A549 (cell line): ENCODE measurements around the gene CAP2. TPM values are rescaled to one million over a fixed set of nuclear protein-coding genes. Genes with fewer than 3 reads are reported as not detected.

Experiments
- ATAC-seq, 2 experiments: fragments of 200-7000 bp in 1 of 2; fragments of >200 bp in 1 of 2; cut with Nextera tagmentation in 1 of 2; cut with Tn5 transposase in 1 of 2; 3 replicates each; pipeline versions ENCODE4 v1.8.0 to v1.9.1; 2018 to 2020; ENCODE audit warnings: mild to moderate bottlenecking in 1 of 2, moderate library complexity in 1 of 2
- CTCF ChIA-PET: fragments of 300-600 bp; sonication (Branson Sonifier 250); formaldehyde crosslinking; extraction: SDS; loops from one replicate; lab custom pipeline; 2021; ENCODE audit warnings: antibody characterized with exemption, inconsistent platforms; lab: Yijun Ruan, JAX
- POLR2A ChIA-PET: fragments of 350-600 bp; formaldehyde crosslinking; extraction: SDS; loops from one replicate; lab custom pipeline; 2021; ENCODE audit warnings: antibody characterized with exemption, inconsistent platforms; lab: Yijun Ruan, JAX
- DNase-seq, 2 experiments: peaks; one replicate each; pipeline versions ENCODE4 v3.0.0 to v3.0.0-alpha.2; 2011 to 2016; ENCODE audit warnings: low read depth in 1 of 2, low spot score in 1 of 2
- FAIRE-seq: peaks from 2 replicates; lab custom pipeline; 2011; peaks lifted over from hg19 to GRCh38; lab: Jason Lieb, UNC
- H3K27ac ChIP-seq, 2 experiments: fragments of >200 bp; sonication (Bioruptor Twin); formaldehyde crosslinking; 3 replicates each; pipeline ENCODE4 v1.5.1; 2016 to 2017
- H3K4me1 ChIP-seq: fragments of >200 bp; sonication (Bioruptor Twin); formaldehyde crosslinking; 3 replicates; pipeline ENCODE4 v1.6.1; 2016
- H3K4me2 ChIP-seq: fragments of >200 bp; sonication (Bioruptor Twin); formaldehyde crosslinking; 3 replicates; pipeline ENCODE4 v1.6.1; 2016
- H3K4me3 ChIP-seq: fragments of >200 bp; sonication (Bioruptor Twin); formaldehyde crosslinking; 3 replicates; pipeline ENCODE4 v1.5.1; 2016
- H3K9me3 ChIP-seq: fragments of >200 bp; sonication (Bioruptor Twin); formaldehyde crosslinking; 3 replicates; pipeline ENCODE4 v1.6.1; 2016
- CBX8 ChIP-seq: fragments of 200-600 bp; sonication (generic); IDR thresholded peaks from 2 replicates; pipeline ENCODE4 v1.6.1; 2016
- CEBPB ChIP-seq, 2 experiments: fragments of >200 bp in 1 of 2; sonication (Bioruptor Twin) in 1 of 2; formaldehyde crosslinking in 1 of 2; IDR thresholded peaks; 2 replicates each; pipeline ENCODE4 v1.6.1; 2012 to 2016
- EHMT2 ChIP-seq: fragments of 200-600 bp; sonication (generic); IDR thresholded peaks from 2 replicates; pipeline ENCODE4 v1.6.1; 2016; ENCODE audit warnings: antibody characterized with exemption, low read depth, mild to moderate bottlenecking, moderate library complexity
- EP300 ChIP-seq, 2 experiments: fragments of >200 bp; sonication (Bioruptor Twin); formaldehyde crosslinking; IDR thresholded peaks; 2 replicates in 1 of 2; 3 replicates in 1 of 2; pipeline ENCODE4 v1.6.1; 2016 to 2017
- FOSL2 ChIP-seq, 2 experiments: fragments of 450-650 bp in 1 of 2; fragments of >200 bp in 1 of 2; sonication (Bioruptor Twin) in 1 of 2; formaldehyde crosslinking; IDR thresholded peaks; 2 replicates each; pipeline versions ENCODE4 v1.5.0 to v1.6.1; 2016 to 2020; ENCODE audit warnings: mild to moderate bottlenecking in 1 of 2, moderate library complexity in 1 of 2
- GATA3 ChIP-seq: IDR thresholded peaks from 2 replicates; pipeline ENCODE4 v1.6.1; 2012; ENCODE audit warnings: borderline replicate concordance
- HOXB5 ChIP-seq: fragments of 250-450 bp; sonication (Bioruptor Pico); IDR thresholded peaks from 2 replicates; pipeline ENCODE4 v1.5.0; 2020; ENCODE audit warnings: mild to moderate bottlenecking, moderate library complexity
- JUN ChIP-seq, 2 experiments: fragments of >200 bp; sonication (Bioruptor Twin); formaldehyde crosslinking; IDR thresholded peaks; 2 replicates in 1 of 2; 3 replicates in 1 of 2; pipeline ENCODE4 v1.6.1; 2016 to 2017
- JUNB ChIP-seq: fragments of >200 bp; sonication (Bioruptor Twin); formaldehyde crosslinking; IDR thresholded peaks from 2 replicates; pipeline ENCODE4 v1.6.1; 2016
- KDM1A ChIP-seq: fragments of 200-600 bp; sonication (generic); IDR thresholded peaks from 2 replicates; pipeline ENCODE4 v1.6.1; 2016; ENCODE audit warnings: low read depth, mild to moderate bottlenecking
- NPAS2 ChIP-seq: fragments of 250-450 bp; sonication (Bioruptor Pico); IDR thresholded peaks from 2 replicates; pipeline ENCODE4 v1.8.0; 2022; ENCODE audit warnings: mild to moderate bottlenecking, moderate library complexity, borderline replicate concordance
- RFX5 ChIP-seq: fragments of 450-650 bp; IDR thresholded peaks from 2 replicates; pipeline ENCODE4 v1.7.1; 2014; ENCODE audit warnings: antibody characterized with exemption, mild to moderate bottlenecking, moderate library complexity
- RNF2 ChIP-seq: fragments of 200-600 bp; sonication (generic); IDR thresholded peaks from 2 replicates; pipeline ENCODE4 v1.6.1; 2016; ENCODE audit warnings: low read depth, mild to moderate bottlenecking, antibody characterized with exemption, moderate library complexity, borderline replicate concordance
- TFCP2L1 ChIP-seq: fragments of 250-450 bp; sonication (Bioruptor Pico); IDR thresholded peaks from 2 replicates; pipeline ENCODE4 v1.5.0; 2021; ENCODE audit warnings: mild to moderate bottlenecking
- WGBS: methylation state at CpG from one replicate; pipeline ENCODE4 v1.1.6; 2017; ENCODE audit errors: missing lambda C conversion rate; 5-methylcytosine and 5-hydroxymethylcytosine counted together
- polyA plus RNA-seq, 4 experiments: library from polyadenylated mRNA; depleted of rRNA in 3 of 4; stranded (reverse); fragments of >200 nt; fragmentation: RNase III in 1 of 4; extraction: RNeasy Plus Mini Kit Qiagen cat#74134 plus additional on column Dnase treatment in 1 of 4; gene quantifications; 2 replicates in 3 of 4; 3 replicates in 1 of 4; pipeline ENCODE4 v1.2.3, GENCODE V29; 2011 to 2017
- TF ChIP-seq, protein P1 (sequence below): fragments of >200 bp; sonication (Bioruptor Twin); formaldehyde crosslinking; IDR thresholded peaks from 3 replicates; pipeline ENCODE4 v1.6.1; 2016
- TF ChIP-seq, protein P2 (sequence below): fragments of >200 bp; sonication (Bioruptor Twin); formaldehyde crosslinking; IDR thresholded peaks from 2 replicates; pipeline ENCODE4 v1.6.1; 2016
- TF ChIP-seq, protein P3 (sequence below): IDR thresholded peaks from 2 replicates; pipeline ENCODE4 v1.6.1; 2012
- TF ChIP-seq, protein P4 (sequence below): fragments of 200-600 bp; sonication (generic); IDR thresholded peaks from 2 replicates; pipeline ENCODE4 v1.6.1; 2016; ENCODE audit warnings: antibody characterized with exemption, mild to moderate bottlenecking, moderate library complexity
- TF ChIP-seq, protein P5 (sequence below): fragments of 150-350 bp; IDR thresholded peaks from 2 replicates; pipeline ENCODE4 v1.6.1; 2014; ENCODE audit warnings: low read depth, mild to moderate bottlenecking, low read length
- TF ChIP-seq, protein P6 (sequence below): fragments of 250-450 bp; sonication (Bioruptor Pico); IDR thresholded peaks from 2 replicates; pipeline ENCODE4 v1.5.0; 2021; ENCODE audit warnings: mild to moderate bottlenecking, moderate library complexity, borderline replicate concordance

The CAP2 gene
- polyA plus RNA-seq, 2 of the 4 experiments (the other 2 are of a cell fraction) = 27.2 to 43.3 TPM

DNA sequence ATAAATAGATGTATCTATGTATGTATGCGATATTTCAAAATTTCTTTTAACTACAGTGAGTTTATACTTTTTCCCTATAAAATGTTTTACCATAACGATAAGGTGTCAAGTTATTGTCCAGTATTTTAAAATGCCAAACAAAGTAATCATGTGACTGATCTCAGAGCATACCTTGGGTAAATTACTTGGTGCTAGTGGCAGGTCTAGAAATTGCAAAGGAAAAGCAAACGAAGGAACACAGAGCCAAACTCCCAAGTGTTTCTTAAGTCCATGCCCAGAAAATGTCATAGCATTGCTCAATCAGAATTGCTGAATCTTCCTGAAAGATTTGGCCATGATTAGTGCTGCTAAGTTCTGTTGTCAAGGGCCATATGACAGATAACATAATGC, 77.5 kb downstream of the CAP2 start:
- Histone ChIP-seq H3K4me3 (no peak overlapping the region), H3K4me2 (peak overlapping the region; percentile 44), H3K9me3 (peaks cover 7% of the 10 kb centered on the region), H3K27ac (peak overlapping the region in 1 of 2 experiments; percentile 17; a peak in 1 of 6 replicates), H3K4me1 (peaks cover 49% of the 10 kb centered on the region)
- DNase-seq (peak in 1 of 2 experiments; percentile 47), FAIRE-seq (no peak), ATAC-seq (peak; percentile 34 to 35; a peak in 3 of 6 replicates)
- ChIA-PET CTCF (interaction anchor here (0.7 kb wide), 1 partner anchor 303 kb away, joined by 3 read pairs; no protein-coding TSS in a partner anchor), POLR2A (no interaction called here)
- 74% methylated on average over 3 of the region's 3 CpGs for WGBS
- TF ChIP-seq, protein P1, sequence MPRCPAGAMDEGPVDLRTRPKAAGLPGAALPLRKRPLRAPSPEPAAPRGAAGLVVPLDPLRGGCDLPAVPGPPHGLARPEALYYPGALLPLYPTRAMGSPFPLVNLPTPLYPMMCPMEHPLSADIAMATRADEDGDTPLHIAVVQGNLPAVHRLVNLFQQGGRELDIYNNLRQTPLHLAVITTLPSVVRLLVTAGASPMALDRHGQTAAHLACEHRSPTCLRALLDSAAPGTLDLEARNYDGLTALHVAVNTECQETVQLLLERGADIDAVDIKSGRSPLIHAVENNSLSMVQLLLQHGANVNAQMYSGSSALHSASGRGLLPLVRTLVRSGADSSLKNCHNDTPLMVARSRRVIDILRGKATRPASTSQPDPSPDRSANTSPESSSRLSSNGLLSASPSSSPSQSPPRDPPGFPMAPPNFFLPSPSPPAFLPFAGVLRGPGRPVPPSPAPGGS = no peak
- TF ChIP-seq CBX8 = no peak
- TF ChIP-seq, protein P2, sequence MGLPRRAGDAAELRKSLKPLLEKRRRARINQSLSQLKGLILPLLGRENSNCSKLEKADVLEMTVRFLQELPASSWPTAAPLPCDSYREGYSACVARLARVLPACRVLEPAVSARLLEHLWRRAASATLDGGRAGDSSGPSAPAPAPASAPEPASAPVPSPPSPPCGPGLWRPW = no peak
- TF ChIP-seq EP300 (IDR thresholded peaks at IDR 0.05) = no peak
- peak; percentile 68 to 71; a peak in 3 of 4 replicates for TF ChIP-seq CEBPB (IDR thresholded peaks at IDR 0.05)
- no peak for TF ChIP-seq RNF2
- TF ChIP-seq JUNB = no peak

DNA sequence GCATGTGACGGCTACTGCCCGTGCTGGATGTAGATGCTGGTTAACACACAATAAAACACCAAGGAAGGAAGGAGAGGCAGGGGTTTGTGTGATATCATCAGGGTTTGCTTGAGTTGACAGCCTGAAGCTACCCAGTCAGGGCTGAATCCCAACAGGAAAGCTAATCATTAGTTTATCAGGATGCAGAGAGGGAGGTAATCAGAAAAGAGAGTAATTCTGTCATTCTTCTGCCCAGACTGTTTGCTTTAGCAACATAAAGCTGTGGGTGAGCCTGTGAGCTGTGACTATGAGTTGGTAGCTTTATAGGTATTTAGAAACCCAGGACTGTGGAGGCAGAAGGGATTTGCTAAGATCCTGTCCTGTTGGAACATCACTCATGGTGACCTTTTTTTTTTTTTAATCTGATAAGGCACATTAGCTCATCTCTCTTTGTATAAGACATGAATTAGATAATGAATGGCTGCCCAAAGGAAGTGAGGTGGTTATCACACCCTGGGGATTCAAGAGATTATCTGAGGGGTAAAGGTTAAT, 79.3 kb downstream of the CAP2 start:
- Histone ChIP-seq H3K4me3 (no peak overlapping the region), H3K9me3 (no peaks in the 10 kb centered on the region), H3K27ac (peak overlapping the region; percentile 36 to 74; a peak in 5 of 6 replicates), H3K4me1 (peaks cover 35% of the 10 kb centered on the region), H3K4me2 (peak overlapping the region; percentile 64)
- WGBS = 30% methylated on average over 2 of the region's 2 CpGs
- TF ChIP-seq CBX8 (no peak), FOSL2 (IDR thresholded peaks at IDR 0.05) (no peak), FOSL2 (CRISPR knock-in tag; IDR thresholded peaks at IDR 0.05) (no peak), EHMT2 (no peak), HOXB5 (no peak), TFCP2L1 (CRISPR knock-in tag) (no peak), RFX5 (no peak), JUN (IDR thresholded peaks at IDR 0.05) (no peak), NPAS2 (CRISPR knock-in tag) (no peak), GATA3 (no peak), KDM1A (no peak)
- TF ChIP-seq, protein P3, sequence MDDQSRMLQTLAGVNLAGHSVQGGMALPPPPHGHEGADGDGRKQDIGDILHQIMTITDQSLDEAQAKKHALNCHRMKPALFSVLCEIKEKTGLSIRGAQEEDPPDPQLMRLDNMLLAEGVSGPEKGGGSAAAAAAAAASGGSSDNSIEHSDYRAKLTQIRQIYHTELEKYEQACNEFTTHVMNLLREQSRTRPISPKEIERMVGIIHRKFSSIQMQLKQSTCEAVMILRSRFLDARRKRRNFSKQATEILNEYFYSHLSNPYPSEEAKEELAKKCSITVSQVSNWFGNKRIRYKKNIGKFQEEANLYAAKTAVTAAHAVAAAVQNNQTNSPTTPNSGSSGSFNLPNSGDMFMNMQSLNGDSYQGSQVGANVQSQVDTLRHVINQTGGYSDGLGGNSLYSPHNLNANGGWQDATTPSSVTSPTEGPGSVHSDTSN = no peak
- TF ChIP-seq, protein P4, sequence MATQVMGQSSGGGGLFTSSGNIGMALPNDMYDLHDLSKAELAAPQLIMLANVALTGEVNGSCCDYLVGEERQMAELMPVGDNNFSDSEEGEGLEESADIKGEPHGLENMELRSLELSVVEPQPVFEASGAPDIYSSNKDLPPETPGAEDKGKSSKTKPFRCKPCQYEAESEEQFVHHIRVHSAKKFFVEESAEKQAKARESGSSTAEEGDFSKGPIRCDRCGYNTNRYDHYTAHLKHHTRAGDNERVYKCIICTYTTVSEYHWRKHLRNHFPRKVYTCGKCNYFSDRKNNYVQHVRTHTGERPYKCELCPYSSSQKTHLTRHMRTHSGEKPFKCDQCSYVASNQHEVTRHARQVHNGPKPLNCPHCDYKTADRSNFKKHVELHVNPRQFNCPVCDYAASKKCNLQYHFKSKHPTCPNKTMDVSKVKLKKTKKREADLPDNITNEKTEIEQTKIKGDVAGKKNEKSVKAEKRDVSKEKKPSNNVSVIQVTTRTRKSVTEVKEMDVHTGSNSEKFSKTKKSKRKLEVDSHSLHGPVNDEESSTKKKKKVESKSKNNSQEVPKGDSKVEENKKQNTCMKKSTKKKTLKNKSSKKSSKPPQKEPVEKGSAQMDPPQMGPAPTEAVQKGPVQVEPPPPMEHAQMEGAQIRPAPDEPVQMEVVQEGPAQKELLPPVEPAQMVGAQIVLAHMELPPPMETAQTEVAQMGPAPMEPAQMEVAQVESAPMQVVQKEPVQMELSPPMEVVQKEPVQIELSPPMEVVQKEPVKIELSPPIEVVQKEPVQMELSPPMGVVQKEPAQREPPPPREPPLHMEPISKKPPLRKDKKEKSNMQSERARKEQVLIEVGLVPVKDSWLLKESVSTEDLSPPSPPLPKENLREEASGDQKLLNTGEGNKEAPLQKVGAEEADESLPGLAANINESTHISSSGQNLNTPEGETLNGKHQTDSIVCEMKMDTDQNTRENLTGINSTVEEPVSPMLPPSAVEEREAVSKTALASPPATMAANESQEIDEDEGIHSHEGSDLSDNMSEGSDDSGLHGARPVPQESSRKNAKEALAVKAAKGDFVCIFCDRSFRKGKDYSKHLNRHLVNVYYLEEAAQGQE = no peak
- TF ChIP-seq, protein P5, sequence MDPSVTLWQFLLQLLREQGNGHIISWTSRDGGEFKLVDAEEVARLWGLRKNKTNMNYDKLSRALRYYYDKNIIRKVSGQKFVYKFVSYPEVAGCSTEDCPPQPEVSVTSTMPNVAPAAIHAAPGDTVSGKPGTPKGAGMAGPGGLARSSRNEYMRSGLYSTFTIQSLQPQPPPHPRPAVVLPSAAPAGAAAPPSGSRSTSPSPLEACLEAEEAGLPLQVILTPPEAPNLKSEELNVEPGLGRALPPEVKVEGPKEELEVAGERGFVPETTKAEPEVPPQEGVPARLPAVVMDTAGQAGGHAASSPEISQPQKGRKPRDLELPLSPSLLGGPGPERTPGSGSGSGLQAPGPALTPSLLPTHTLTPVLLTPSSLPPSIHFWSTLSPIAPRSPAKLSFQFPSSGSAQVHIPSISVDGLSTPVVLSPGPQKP = no peak
- TF ChIP-seq, protein P6, sequence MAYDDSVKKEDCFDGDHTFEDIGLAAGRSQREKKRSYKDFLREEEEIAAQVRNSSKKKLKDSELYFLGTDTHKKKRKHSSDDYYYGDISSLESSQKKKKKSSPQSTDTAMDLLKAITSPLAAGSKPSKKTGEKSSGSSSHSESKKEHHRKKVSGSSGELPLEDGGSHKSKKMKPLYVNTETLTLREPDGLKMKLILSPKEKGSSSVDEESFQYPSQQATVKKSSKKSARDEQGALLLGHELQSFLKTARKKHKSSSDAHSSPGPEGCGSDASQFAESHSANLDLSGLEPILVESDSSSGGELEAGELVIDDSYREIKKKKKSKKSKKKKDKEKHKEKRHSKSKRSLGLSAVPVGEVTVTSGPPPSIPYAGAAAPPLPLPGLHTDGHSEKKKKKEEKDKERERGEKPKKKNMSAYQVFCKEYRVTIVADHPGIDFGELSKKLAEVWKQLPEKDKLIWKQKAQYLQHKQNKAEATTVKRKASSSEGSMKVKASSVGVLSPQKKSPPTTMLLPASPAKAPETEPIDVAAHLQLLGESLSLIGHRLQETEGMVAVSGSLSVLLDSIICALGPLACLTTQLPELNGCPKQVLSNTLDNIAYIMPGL (CRISPR knock-in tag) = no peak
- DNase-seq (peak in 1 of 2 experiments; percentile 52), FAIRE-seq (no peak), ATAC-seq (peak; percentile 50 to 83; a peak in 4 of 6 replicates)
- POLR2A ChIA-PET = interaction anchor here (0.5 to 1.0 kb wide), 3 partner anchors 55 to 242 kb away, joined by 3 to 5 read pairs (median 3); no protein-coding TSS in a partner anchor
- CTCF ChIA-PET = no interaction called here
